ENCODE results near the gene TRERF1. TPM values are rescaled to one million over a fixed set of nuclear protein-coding genes. Genes with fewer than 3 reads are reported as not detected.

The TRERF1 gene
- total RNA-seq, 1 donor from 2014 or later = 20.6 TPM

DNA sequence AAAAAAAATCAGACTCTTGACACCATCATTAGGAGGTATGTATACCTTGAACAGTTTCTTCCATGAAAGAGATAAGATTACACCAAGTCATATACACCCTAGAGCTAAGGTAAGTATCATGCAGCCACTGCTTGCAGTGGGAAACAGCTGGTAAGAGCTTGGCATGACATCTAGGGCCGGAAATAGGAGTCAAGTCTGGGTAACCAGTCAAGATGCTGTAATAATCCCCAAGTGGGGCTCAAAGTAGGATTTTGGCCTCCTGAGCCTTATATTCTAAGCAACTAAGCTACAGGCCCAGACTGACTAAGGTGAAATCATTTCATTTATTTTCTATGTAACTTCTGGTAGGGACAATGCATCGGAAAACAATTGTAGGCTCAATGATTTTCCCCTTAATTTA lies 23.9 kb downstream of the TRERF1 start:
- Histone ChIP-seq H3K4me3 (no peak overlapping the region), H3K27me3 (no peaks in the 10 kb centered on the region), H3K9me3 (no peaks in the 10 kb centered on the region), H3K4me1 (peaks cover 36% of the 10 kb centered on the region), H3K27ac (peak overlapping the region; percentile 40), H3K36me3 (no peaks in the 10 kb centered on the region)
- no peak for DNase-seq (ENCODE audit: extremely low spot score in 2 of 2)
- TF ChIP-seq POLR2A (IDR thresholded peaks at IDR 0.05) (no peak), POLR2AphosphoS5 (IDR thresholded peaks at IDR 0.05; ENCODE audit: insufficient read depth in 1 of 2, low read depth in 1 of 2) (no peak)
- TF ChIP-seq, protein P1, sequence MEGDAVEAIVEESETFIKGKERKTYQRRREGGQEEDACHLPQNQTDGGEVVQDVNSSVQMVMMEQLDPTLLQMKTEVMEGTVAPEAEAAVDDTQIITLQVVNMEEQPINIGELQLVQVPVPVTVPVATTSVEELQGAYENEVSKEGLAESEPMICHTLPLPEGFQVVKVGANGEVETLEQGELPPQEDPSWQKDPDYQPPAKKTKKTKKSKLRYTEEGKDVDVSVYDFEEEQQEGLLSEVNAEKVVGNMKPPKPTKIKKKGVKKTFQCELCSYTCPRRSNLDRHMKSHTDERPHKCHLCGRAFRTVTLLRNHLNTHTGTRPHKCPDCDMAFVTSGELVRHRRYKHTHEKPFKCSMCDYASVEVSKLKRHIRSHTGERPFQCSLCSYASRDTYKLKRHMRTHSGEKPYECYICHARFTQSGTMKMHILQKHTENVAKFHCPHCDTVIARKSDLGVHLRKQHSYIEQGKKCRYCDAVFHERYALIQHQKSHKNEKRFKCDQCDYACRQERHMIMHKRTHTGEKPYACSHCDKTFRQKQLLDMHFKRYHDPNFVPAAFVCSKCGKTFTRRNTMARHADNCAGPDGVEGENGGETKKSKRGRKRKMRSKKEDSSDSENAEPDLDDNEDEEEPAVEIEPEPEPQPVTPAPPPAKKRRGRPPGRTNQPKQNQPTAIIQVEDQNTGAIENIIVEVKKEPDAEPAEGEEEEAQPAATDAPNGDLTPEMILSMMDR (IDR thresholded peaks at IDR 0.05) = no peak
- intact Hi-C loops (cut with DNase I) = no loop called here

DNA sequence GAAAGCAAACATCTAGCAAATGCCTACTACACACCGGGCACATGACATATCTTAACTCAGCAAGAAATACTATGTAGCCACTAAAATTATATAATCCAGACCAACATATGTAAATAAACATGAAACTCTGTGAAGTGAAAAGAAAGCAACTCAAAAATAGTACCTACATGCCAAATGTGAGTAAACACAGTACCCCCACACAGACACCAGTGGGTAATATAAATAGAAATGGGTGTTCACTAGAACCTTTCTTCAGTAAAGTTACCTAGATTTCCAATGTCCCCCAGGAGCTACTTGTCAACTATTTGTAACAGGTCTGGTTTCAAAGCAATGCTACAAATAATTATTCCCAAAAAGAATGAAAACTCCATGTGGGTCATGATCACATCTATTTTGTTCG lies 25.5 kb downstream of the TRERF1 start:
- no peak for TF ChIP-seq POLR2A (IDR thresholded peaks at IDR 0.05)
- TF ChIP-seq, protein P1 (IDR thresholded peaks at IDR 0.05) = no peak
- TF ChIP-seq POLR2AphosphoS5 (IDR thresholded peaks at IDR 0.05; ENCODE audit: insufficient read depth in 1 of 2, low read depth in 1 of 2) = no peak
- Histone ChIP-seq H3K9me3 (no peaks in the 10 kb centered on the region), H3K27me3 (no peaks in the 10 kb centered on the region), H3K36me3 (no peaks in the 10 kb centered on the region), H3K4me3 (no peak overlapping the region), H3K4me1 (peaks cover 36% of the 10 kb centered on the region), H3K27ac (no peak overlapping the region)
- DNase-seq (ENCODE audit: extremely low spot score in 2 of 2) = no peak
- intact Hi-C loops (cut with DNase I) = no loop called here

DNA sequence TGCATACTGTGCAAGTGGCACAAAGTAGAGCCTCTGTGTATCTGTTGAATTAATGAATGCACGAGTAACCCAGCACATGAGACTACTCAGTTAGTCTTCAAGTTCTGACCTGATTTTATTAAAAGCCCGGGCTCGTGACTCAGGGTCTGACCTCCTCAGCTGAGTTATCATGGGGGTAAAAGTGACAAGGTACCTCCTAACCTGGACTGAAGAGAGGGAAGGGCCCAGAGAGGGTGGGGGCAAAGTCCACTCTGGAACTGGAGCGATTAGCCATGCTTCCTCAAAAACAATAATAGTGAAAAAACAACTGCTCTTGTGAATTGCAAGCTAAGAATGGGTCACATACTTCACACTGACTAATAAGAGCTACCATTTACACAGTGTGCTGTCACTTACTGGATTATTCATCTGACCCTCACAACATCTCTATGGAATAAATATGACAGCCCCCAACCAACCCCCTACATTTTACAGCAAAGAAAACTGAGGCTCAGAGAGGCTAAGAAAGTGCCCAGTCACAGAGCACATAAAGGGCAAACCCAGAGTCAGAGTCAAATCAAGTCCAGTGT lies 26.7 kb downstream of the TRERF1 start:
- no peak overlapping the region for H3K4me3 ChIP-seq
- no peaks in the 10 kb centered on the region for H3K9me3 ChIP-seq
- no peaks in the 10 kb centered on the region for H3K36me3 ChIP-seq
- intact Hi-C loops (cut with DNase I) = no loop called here
- H3K27me3 ChIP-seq = no peaks in the 10 kb centered on the region
- peaks cover 32% of the 10 kb centered on the region for H3K4me1 ChIP-seq
- no peak for DNase-seq (ENCODE audit: extremely low spot score in 2 of 2)
- no peak overlapping the region for H3K27ac ChIP-seq
- TF ChIP-seq, protein P1 (IDR thresholded peaks at IDR 0.05) = no peak
- TF ChIP-seq POLR2A (IDR thresholded peaks at IDR 0.05) (no peak), POLR2AphosphoS5 (IDR thresholded peaks at IDR 0.05; ENCODE audit: insufficient read depth in 1 of 2, low read depth in 1 of 2) (no peak)

DNA sequence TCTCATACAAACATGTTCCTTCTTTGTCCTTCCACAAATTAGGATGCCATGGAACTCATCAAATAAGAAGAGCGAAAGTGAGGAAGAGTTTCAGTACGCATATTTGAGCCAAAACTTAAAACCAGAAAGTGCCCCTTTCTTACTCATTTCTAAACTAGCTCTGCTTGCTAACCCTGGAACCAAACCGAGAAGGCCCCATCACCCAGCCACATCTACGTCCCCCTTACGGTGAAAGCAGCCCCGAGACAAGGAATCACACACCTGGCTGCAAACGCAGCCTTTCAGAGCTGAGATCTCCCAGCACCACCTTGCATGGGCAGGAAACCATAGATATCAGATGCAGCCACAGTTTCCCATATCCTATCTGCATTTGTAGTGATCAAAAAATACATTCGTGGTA lies 28.5 kb downstream of the TRERF1 start:
- H3K27me3 ChIP-seq = no peaks in the 10 kb centered on the region
- TF ChIP-seq, protein P1 (IDR thresholded peaks at IDR 0.05) = no peak
- TF ChIP-seq POLR2AphosphoS5 (IDR thresholded peaks at IDR 0.05; ENCODE audit: insufficient read depth in 1 of 2, low read depth in 1 of 2) = no peak
- no peak for TF ChIP-seq POLR2A (IDR thresholded peaks at IDR 0.05)
- no peak for DNase-seq (ENCODE audit: extremely low spot score in 2 of 2)
- no peak overlapping the region for H3K4me3 ChIP-seq
- no peaks in the 10 kb centered on the region for H3K9me3 ChIP-seq
- intact Hi-C loops (cut with DNase I) = no loop called here
- H3K4me1 ChIP-seq = peaks cover 15% of the 10 kb centered on the region
- no peaks in the 10 kb centered on the region for H3K36me3 ChIP-seq
- H3K27ac ChIP-seq = no peak overlapping the region

DNA sequence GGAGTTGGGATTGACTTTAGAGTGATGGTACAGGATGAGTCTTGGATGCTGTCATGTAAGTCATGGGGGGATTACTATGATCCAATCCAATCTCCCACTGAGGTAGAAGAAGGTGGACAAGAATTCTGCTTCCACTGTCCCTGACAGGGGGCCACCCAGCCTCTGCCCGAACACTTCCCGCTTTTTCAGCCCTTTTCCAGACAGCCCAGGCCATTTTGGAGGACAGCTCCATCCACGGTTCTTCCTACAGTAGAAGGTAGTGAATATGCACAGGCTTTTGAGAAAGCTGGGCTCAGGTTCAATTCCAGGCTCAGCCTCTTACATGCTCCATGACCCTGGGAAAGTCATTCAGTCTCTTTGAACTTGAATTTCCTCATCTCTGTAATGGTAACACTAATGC lies 31.0 kb downstream of the TRERF1 start:
- Histone ChIP-seq H3K36me3 (no peaks in the 10 kb centered on the region), H3K4me3 (no peak overlapping the region), H3K9me3 (no peaks in the 10 kb centered on the region), H3K27ac (no peak overlapping the region), H3K4me1 (peaks cover 20% of the 10 kb centered on the region), H3K27me3 (no peaks in the 10 kb centered on the region)
- no peak for DNase-seq (ENCODE audit: extremely low spot score in 2 of 2)
- TF ChIP-seq, protein P1 (IDR thresholded peaks at IDR 0.05) = no peak
- TF ChIP-seq POLR2A (IDR thresholded peaks at IDR 0.05) = no peak
- no peak for TF ChIP-seq POLR2AphosphoS5 (IDR thresholded peaks at IDR 0.05; ENCODE audit: insufficient read depth in 1 of 2, low read depth in 1 of 2)
- intact Hi-C loops (cut with DNase I) = no loop called here
